GM18870 (cell line): ENCODE measurements around the gene MIAT.
"Not testable (repeated sequence)": the region's sequence is repeated elsewhere in the genome, so short reads cannot be mapped to it uniquely, and the experiment has no call there.

Experiments
- ATAC-seq: cut with Tn5 transposase; IDR thresholded peaks from one replicate; pipeline ENCODE4 v1.9.1; 2021; ENCODE audit warnings: moderate library complexity; ENCODE audit not compliant: unreplicated experiment

Gene MIAT

GRCh38 chr22:26691377-26691716 is 34.0 kb downstream of the MIAT start:
- no peak for ATAC-seq

GRCh38 chr22:26692215-26692614 is 34.8 kb downstream of the MIAT start:
- ATAC-seq: no peak

DNA sequence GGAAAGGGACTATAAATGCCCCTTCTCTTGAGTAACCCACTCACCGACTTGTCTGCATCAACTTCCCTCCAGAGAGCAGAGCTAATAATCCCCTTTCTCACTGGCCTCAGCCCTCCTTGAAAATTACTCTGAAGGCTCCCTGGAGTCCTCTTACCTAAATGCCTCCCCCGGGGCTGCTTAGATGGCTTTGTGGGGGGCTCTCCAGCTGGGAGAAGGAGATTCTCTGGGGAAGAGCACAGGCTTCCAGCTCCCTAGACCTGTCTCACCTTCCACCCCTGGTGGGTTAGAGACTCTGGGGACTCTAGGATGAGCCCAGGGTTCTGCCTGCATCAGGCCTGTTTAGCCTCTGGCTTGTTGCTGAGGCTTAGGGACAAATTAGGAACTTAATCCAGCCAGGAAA is 39.8 kb downstream of the MIAT start:
- ATAC-seq: no peak

DNA sequence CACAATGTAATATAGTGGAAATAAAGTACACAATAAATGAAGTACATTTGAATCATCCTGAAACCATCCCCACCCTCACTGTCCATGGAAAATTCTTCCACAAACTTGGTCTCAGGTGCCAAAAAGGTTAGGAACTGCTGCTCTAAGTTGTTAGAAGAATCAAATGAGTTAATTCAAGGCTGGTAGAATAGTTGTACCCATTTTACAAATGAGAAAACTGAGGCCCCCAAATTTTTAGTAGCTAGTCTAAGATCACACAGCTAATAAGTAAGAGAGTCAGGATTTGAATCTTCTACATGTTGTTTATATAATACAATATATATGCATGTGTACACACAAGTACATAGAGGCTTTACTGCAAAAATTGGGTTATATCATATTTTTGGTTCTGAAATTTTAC is 43.1 kb downstream of the MIAT start:
- ATAC-seq: no peak

DNA sequence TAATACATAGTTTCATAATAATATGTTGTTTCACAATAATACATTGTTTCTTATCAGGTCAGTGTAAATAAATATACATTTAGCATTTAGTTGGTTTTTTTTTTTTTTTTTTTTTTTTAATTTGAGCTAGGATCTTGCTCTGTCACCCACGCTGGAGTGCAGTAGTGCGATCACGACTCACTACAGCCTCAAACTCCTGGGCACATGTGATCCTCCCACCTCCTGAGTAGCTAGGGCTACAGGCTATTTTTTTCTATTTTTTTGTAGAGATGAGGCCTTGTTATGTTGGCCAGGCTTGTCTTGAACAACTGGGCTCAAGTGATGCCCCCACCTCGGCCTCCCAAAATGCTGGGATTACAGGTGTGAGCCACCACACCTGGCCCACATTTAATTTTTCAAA is 43.5 kb downstream of the MIAT start:
- ATAC-seq: no peak

- no peak for ATAC-seq
Measured at GRCh38 chr22:26701323-26701722, 43.9 kb downstream of the MIAT start.

DNA sequence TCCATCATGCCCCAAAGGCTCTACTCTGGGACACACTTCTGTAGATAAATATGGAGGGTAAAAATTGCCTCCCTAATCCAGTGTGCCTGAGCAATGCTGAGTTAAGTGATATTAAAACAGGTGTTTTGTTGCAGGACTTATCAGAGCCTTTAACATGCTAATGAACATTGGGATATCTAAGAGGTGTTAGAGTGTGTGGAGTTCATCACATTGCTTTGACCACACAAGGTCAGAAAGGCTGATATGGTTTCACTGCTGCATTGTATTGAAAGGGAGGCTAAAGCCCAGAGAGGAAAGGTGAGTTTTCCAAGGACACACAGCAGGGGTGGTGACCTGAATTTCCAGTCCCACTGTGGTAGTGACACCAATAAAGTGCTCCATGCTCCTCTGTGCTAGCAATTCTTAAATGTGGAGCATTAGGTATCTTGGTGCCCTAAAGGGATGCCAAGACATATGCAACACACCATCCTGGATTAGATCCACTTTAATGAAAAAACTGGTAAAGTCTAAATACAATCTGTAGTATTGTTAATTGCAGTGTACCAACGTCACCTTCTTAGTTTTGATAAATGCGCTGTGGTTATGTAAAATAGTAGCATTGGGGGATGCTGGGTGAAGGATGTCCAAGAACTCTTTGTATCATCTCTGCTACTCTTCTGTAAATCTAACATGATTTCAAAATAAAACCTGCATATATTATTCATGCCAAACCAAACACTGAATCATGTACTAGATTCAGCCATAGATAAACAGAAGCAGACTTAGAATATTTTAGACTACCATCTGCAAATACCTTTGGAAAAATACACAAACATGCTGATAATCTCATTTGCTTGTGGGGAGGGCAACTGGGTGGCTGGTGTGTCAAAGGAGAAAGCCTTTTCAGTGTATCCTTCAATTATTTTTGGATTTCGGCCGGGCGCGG is 45.8 kb downstream of the MIAT start:
- ATAC-seq: no peak

DNA sequence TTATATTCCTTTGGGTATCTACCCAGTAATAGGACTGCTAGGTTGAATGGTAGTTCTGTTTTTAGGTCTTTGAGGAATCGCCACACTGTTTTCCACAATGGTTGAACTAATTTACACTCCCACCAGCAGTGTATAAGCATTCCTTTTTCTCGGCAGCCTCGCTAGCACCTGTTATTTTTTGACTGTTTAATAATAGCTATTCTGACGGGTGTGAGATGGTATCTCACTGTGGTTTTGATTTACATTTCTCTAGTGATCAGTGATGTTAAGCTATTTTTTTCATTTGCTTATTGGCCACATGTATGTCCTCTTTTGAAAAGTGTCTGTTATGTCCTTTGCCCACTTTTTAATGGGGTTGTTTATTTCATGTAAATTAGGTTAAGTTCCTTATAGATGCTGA is 48.0 kb downstream of the MIAT start:
- not testable (repeated sequence) for ATAC-seq

DNA sequence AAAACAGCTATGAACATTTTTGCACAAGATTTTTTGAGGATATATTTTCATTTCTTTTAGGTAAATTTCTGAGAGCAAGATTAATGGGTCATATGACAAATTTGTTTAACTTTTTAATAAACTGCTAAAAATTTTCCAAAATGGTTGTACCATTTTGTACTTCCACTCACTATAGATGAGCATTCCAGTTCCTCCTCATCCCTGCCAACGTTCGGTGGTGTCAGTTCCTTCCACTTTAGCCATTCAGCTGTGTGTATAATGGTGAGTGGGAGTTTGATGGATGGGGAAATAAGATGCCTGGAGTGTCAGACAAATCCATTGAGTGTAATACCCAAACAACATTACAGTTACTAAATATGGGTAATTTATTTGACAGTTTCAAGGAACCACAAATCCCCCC is 49.7 kb downstream of the MIAT start:
- ATAC-seq: no peak

- no peak for ATAC-seq
Measured at GRCh38 chr22:26707581-26707980, 50.2 kb downstream of the MIAT start.

GRCh38 chr22:26708256-26709009 is 51.0 kb downstream of the MIAT start:
- no peak for ATAC-seq

DNA sequence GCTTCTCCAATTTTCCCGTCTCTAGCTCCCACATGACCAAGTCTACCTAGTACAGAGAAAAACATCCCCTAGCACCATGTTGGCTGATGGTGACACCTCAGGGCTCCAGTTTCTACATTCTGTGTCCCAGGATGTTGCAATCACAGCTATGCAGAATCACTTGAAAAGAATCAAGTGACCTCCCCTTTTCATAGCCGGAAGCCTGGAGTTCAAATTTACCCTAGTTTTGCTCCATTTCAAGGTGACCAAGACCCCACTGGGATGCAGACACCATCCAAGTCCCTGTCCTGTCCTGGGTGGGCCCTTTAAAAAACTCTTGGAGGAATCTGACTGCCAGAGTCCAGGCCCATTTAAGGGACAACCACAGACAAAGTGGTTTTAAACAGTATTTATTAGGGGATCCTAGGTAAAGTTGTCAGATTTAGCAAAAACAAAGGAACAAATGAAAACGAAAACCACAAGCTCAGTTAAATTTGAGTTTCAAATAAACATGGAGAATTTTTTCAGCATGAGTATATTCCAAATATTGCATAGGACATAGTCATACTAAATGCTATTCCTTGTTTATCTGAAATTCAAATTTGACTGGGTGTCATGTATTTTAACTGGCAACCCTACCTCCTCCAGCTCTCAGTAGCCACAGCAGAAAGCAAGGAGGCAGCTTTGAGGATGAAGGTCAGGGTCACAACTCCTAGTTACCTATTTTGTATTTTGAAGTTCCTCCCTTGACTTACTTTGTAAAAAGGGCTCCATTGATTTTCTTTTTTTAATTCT is 52.4 kb downstream of the MIAT start:
- no peak for ATAC-seq

DNA sequence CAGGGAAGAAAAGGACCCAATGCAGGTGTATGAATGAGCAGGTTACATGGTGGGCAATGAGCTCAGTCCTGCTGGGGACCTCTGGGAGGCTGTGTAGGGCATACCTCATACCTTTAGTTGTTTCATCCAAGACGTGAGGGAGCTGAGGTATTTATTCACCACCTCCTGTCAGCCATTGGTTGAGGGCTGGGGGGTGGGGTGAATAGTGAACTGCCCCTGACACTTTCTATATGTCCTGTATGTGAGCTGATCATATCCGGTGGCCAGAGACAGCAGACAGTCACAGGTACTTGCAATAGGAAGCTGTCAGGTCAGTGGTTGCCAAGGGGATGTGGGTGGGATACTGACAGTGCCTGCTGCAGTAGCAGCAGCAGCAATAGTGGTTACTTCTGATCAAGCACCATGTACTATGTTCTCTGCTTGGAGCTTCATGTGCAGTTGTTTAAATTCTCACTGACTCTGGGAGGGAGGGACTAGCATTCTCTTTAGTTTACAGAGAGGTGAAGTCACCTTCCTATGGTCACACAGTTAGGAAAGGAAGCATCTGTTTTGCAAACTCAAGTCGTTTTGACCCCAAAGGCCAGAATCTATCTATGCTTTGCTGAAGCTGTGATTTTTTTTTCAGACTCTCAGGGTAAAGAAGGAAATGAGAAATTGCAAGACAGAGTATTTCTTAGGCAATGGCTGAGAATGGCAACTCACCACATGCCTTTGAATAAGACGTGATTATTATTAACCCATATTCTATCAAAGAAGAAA is 54.0 kb downstream of the MIAT start:
- ATAC-seq: no peak

DNA sequence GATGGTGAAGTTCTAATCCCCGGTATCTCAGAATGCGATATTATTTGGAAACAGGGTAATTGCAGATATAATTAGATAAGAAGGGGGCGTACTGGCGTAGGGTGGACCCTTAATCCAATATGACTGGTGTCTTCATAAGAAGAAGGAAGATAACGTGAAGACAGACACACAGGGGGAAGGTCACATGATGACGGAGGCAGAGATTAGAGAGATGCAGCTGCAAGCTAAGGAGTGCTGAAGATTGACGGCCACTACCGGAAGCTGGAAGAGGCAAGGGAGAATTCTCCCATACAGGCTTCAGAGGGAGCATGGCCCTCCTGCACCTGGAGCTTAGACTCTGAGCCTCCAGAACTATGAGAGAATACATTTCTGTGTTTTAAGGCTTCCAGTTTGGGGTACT is 54.8 kb downstream of the MIAT start:
- ATAC-seq: no peak

- no peak for ATAC-seq
Measured at GRCh38 chr22:26713823-26714449, 56.5 kb downstream of the MIAT start.

GRCh38 chr22:26714971-26715370 is 57.6 kb downstream of the MIAT start:
- ATAC-seq: no peak

GRCh38 chr22:26715392-26715936 is 58.1 kb downstream of the MIAT start:
- ATAC-seq: no peak

- ATAC-seq: no peak
Measured at GRCh38 chr22:26718488-26718887, 61.1 kb downstream of the MIAT start.

GRCh38 chr22:26718905-26719304 is 61.5 kb downstream of the MIAT start:
- no peak for ATAC-seq

DNA sequence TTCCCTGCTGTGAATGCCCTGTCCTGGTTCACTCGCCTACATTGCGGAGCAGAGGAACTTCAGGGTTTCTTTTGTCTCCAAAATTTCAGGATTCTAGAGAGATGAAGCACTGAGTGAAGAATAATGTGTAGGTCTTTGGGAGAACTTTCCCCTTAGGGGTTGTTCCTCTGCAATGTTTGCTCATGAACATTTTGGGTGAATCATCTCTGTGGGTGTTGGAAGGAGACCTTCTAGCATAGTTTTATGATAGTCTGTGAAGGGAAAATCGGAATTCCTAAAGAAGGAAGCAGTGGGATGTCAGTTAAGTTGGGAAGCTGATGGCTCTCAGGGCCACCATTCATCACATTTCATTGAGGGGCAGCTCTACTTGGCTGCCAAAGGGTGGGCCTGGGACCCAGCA is 64.8 kb downstream of the MIAT start:
- ATAC-seq: no peak
